ENCODE results near the gene SHCBP1L. TPM values are rescaled to one million over a fixed set of nuclear protein-coding genes. Genes with fewer than 3 reads are reported as not detected.

Gene SHCBP1L
- total RNA-seq, 1 donor from 2014 or later = under 0.01 TPM

DNA sequence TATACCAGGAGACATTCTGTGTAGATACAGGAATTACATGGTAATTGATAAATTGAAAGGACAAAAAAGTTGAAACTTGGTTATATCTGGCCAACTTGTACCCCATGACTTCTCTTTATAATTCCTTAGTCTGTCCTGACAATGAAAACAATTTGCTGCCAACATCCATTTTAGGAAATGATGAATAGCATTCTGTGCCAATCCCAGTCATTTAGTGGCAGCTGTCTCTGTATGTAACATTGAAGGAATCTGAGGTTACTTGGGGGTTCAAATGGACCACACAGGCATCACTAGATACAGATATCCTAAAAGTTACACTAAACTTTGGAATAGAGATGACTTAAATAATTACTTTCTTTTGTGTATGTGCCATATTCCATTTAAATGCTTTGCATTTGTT, 75.6 kb downstream of the SHCBP1L start:
- Histone ChIP-seq H3K9me3 (ENCODE audit: control insufficient read depth in 3 of 3, low read length in 3 of 3) (no peaks in the 10 kb centered on the region), H3K4me3 (ENCODE audit: low read length in 3 of 3) (no peak overlapping the region), H3K9ac (ENCODE audit: low read depth in 1 of 3, low read length in 3 of 3) (no peak overlapping the region), H3K4me1 (ENCODE audit: control insufficient read depth in 3 of 3, insufficient read depth in 3 of 3, low read length in 3 of 3) (no peaks in the 10 kb centered on the region), H3K36me3 (ENCODE audit: control insufficient read depth in 3 of 3, insufficient read depth in 3 of 3, low read length in 3 of 3) (peaks cover 63 to 98% (median 98%) of the 10 kb centered on the region in 3 donors), H3K27ac (ENCODE audit: low read depth, low read length) (no peak overlapping the region), H3K27me3 (ENCODE audit: control insufficient read depth in 3 of 3, insufficient read depth in 3 of 3, low read length in 3 of 3) (no peaks in the 10 kb centered on the region)

DNA sequence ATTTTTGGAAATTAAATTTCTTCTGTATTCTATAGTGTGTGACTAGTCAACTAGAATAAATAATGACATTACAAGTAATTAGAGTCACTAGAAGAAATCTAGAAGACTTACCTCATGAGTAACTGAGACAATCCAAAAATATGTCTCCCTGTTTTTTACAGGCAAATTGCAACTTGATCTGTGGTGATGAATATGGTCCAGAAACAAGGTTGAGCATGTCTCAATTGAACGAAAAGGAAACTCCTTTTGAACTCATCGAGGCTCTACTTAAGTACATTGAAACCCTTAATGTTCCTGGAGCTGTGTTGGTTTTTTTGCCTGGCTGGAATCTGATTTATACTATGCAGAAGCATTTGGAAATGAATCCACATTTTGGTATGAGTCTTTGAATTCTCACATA, 77.1 kb downstream of the SHCBP1L start:
- Histone ChIP-seq H3K36me3 (ENCODE audit: control insufficient read depth in 3 of 3, insufficient read depth in 3 of 3, low read length in 3 of 3) (peaks cover 55 to 96% (median 91%) of the 10 kb centered on the region in 3 donors), H3K4me1 (ENCODE audit: control insufficient read depth in 3 of 3, insufficient read depth in 3 of 3, low read length in 3 of 3) (no peaks in the 10 kb centered on the region), H3K9ac (ENCODE audit: low read depth in 1 of 3, low read length in 3 of 3) (no peak overlapping the region), H3K27me3 (ENCODE audit: control insufficient read depth in 3 of 3, insufficient read depth in 3 of 3, low read length in 3 of 3) (no peaks in the 10 kb centered on the region), H3K4me3 (ENCODE audit: low read length in 3 of 3) (no peak overlapping the region), H3K27ac (ENCODE audit: low read depth, low read length) (no peak overlapping the region), H3K9me3 (ENCODE audit: control insufficient read depth in 3 of 3, low read length in 3 of 3) (no peaks in the 10 kb centered on the region)

DNA sequence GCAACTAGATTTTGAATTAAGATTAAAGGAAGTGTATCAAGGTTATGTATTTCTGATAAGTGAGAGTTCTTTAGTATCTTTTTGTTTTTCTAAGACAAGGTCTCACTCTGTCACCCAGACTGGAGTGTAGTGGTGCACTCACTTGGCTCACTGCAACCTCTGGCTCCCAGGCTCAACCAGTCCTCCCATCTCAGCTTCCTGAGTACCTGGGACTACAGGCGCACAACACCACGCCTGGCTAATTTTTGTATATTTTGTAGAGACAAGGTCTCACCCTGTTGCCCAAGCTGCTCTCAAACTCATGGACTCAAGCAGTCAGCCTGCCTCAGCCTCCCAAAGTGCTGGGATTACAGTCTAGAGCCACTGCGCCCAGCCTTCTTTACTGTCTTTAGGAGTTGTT, 80.1 kb downstream of the SHCBP1L start:
- Histone ChIP-seq H3K27me3 (ENCODE audit: control insufficient read depth in 3 of 3, insufficient read depth in 3 of 3, low read length in 3 of 3) (no peaks in the 10 kb centered on the region), H3K4me1 (ENCODE audit: control insufficient read depth in 3 of 3, insufficient read depth in 3 of 3, low read length in 3 of 3) (no peaks in the 10 kb centered on the region), H3K4me3 (ENCODE audit: low read length in 3 of 3) (no peak overlapping the region), H3K9me3 (ENCODE audit: control insufficient read depth in 3 of 3, low read length in 3 of 3) (no peaks in the 10 kb centered on the region), H3K9ac (ENCODE audit: low read depth in 1 of 3, low read length in 3 of 3) (no peak overlapping the region), H3K36me3 (ENCODE audit: control insufficient read depth in 3 of 3, insufficient read depth in 3 of 3, low read length in 3 of 3) (peaks cover 42 to 95% (median 78%) of the 10 kb centered on the region in 3 donors), H3K27ac (ENCODE audit: low read depth, low read length) (no peak overlapping the region)

DNA sequence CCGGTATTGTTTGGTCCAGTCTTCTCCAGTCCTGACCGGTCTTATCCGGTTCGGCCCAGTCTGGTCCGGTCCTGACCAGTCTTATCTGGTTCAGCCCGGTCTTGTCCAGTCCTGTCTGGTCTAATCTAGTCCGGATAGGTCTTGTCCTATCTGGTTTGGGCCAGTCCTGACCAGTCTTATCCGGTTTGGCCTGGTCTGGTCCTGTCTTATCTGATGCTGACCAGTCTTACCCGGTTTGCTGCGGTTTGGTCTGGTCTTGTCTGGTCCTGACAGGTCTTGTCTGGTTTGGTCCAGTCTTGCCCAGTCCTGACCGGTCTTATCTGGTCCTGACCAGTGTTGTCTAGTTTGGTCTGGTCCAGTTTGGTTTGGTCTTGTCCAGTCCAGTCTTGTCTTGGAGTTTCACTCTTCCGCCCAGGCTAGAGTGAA, 83.7 kb downstream of the SHCBP1L start:
- H3K9ac ChIP-seq (ENCODE audit: low read depth in 1 of 3, low read length in 3 of 3) = no peak overlapping the region
- no peak overlapping the region for H3K4me3 ChIP-seq (ENCODE audit: low read length in 3 of 3)
- no peaks in the 10 kb centered on the region for H3K4me1 ChIP-seq (ENCODE audit: control insufficient read depth in 3 of 3, insufficient read depth in 3 of 3, low read length in 3 of 3)
- no peak overlapping the region for H3K27ac ChIP-seq (ENCODE audit: low read depth, low read length)
- no peaks in the 10 kb centered on the region for H3K27me3 ChIP-seq (ENCODE audit: control insufficient read depth in 3 of 3, insufficient read depth in 3 of 3, low read length in 3 of 3)
- no peaks in the 10 kb centered on the region for H3K9me3 ChIP-seq (ENCODE audit: control insufficient read depth in 3 of 3, low read length in 3 of 3)
- H3K36me3 ChIP-seq (ENCODE audit: control insufficient read depth in 3 of 3, insufficient read depth in 3 of 3, low read length in 3 of 3) = peaks cover 35 to 84% (median 76%) of the 10 kb centered on the region in 3 donors

DNA sequence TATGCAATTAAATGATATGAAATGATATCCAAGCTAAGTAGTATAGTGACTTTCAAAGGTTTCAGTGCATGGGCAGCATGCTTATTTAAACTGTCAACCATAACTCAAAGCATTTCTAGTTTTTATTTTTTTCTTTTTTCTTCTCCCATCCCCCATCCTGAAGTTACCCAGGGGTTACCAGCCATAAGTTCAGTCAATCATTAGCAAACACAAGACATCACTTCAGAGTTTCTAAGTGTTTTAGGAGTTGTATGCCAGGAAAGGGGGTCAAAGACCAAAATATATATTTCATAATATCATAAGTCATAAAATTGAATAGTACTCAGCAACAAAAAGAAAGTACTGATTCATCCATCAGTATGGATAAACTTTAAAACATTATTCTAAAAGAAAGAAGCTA, 85.1 kb downstream of the SHCBP1L start:
- H3K27ac ChIP-seq (ENCODE audit: low read depth, low read length) = no peak overlapping the region
- H3K4me1 ChIP-seq (ENCODE audit: control insufficient read depth in 3 of 3, insufficient read depth in 3 of 3, low read length in 3 of 3) = no peaks in the 10 kb centered on the region
- no peaks in the 10 kb centered on the region for H3K27me3 ChIP-seq (ENCODE audit: control insufficient read depth in 3 of 3, insufficient read depth in 3 of 3, low read length in 3 of 3)
- peaks cover 30 to 76% (median 67%) of the 10 kb centered on the region in 3 donors for H3K36me3 ChIP-seq (ENCODE audit: control insufficient read depth in 3 of 3, insufficient read depth in 3 of 3, low read length in 3 of 3)
- no peak overlapping the region for H3K4me3 ChIP-seq (ENCODE audit: low read length in 3 of 3)
- no peak overlapping the region for H3K9ac ChIP-seq (ENCODE audit: low read depth in 1 of 3, low read length in 3 of 3)
- H3K9me3 ChIP-seq (ENCODE audit: control insufficient read depth in 3 of 3, low read length in 3 of 3) = no peaks in the 10 kb centered on the region

DNA sequence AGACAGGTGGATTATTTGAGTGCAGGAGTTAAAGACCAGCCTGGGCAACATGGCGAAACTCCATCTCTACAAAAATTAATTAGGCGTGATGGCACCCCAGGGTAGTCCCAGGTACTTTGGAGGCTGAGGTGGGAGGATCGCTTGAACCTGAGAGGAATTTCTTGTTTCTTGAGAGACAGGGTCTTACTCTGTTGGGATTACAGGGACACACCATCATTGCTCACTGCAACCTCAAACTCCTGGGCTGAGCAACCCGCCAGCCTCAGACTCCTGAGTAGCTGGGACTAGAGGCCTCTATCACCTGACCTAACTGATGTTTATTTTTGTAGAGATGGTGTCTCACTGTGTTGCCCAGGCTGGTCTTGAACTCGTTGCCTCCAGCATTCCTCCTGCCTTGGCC, 89.0 kb downstream of the SHCBP1L start:
- Histone ChIP-seq H3K27me3 (ENCODE audit: control insufficient read depth in 3 of 3, insufficient read depth in 3 of 3, low read length in 3 of 3) (no peaks in the 10 kb centered on the region), H3K36me3 (ENCODE audit: control insufficient read depth in 3 of 3, insufficient read depth in 3 of 3, low read length in 3 of 3) (peaks cover 47 to 78% (median 76%) of the 10 kb centered on the region in 3 donors), H3K9ac (ENCODE audit: low read depth in 1 of 3, low read length in 3 of 3) (no peak overlapping the region), H3K9me3 (ENCODE audit: control insufficient read depth in 3 of 3, low read length in 3 of 3) (no peaks in the 10 kb centered on the region), H3K4me3 (ENCODE audit: low read length in 3 of 3) (no peak overlapping the region), H3K4me1 (ENCODE audit: control insufficient read depth in 3 of 3, insufficient read depth in 3 of 3, low read length in 3 of 3) (no peaks in the 10 kb centered on the region), H3K27ac (ENCODE audit: low read depth, low read length) (no peak overlapping the region)

DNA sequence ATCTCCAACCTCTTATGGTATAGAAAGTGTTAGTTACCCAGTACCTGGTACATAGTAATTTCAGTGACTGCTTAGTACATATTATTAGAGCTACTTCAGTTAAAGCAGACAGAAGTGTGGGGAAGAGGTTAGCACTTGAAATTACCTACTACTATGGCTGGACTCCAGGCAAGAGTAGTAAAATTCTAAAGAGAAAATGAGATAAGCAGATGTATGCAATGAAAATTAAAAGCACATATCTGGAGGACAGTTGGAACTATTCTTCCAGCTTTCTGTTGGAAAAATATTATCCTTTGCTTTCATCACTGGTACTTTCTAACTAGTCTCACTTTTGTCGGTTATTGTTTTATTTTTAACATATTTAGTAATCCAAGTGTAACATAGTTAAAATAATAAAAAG, 90.1 kb downstream of the SHCBP1L start:
- no peaks in the 10 kb centered on the region for H3K4me1 ChIP-seq (ENCODE audit: control insufficient read depth in 3 of 3, insufficient read depth in 3 of 3, low read length in 3 of 3)
- peaks cover 53 to 80% (median 79%) of the 10 kb centered on the region in 3 donors for H3K36me3 ChIP-seq (ENCODE audit: control insufficient read depth in 3 of 3, insufficient read depth in 3 of 3, low read length in 3 of 3)
- no peak overlapping the region for H3K27ac ChIP-seq (ENCODE audit: low read depth, low read length)
- no peaks in the 10 kb centered on the region for H3K9me3 ChIP-seq (ENCODE audit: control insufficient read depth in 3 of 3, low read length in 3 of 3)
- no peak overlapping the region for H3K9ac ChIP-seq (ENCODE audit: low read depth in 1 of 3, low read length in 3 of 3)
- no peak overlapping the region for H3K4me3 ChIP-seq (ENCODE audit: low read length in 3 of 3)
- H3K27me3 ChIP-seq (ENCODE audit: control insufficient read depth in 3 of 3, insufficient read depth in 3 of 3, low read length in 3 of 3) = no peaks in the 10 kb centered on the region

DNA sequence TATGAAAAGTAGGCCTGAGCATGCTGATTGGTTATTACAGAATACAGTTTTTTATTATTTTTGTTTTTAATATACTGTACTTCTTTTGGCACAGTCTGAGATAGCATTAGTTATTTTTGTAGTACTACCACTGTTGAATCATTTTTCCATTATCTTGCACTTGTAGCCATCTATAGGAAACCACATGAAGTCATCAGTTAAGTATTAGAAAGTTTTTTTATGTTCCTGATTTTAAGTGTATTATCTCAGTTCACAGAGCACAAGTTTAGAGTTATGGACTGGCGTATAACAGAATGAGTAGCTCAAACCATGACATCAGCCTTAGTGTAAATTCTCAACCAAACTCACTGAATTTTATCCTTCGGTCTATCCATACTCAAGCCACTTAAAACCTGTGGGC, 91.0 kb downstream of the SHCBP1L start:
- no peak overlapping the region for H3K27ac ChIP-seq (ENCODE audit: low read depth, low read length)
- no peak overlapping the region for H3K9ac ChIP-seq (ENCODE audit: low read depth in 1 of 3, low read length in 3 of 3)
- H3K9me3 ChIP-seq (ENCODE audit: control insufficient read depth in 3 of 3, low read length in 3 of 3) = no peaks in the 10 kb centered on the region
- no peaks in the 10 kb centered on the region for H3K27me3 ChIP-seq (ENCODE audit: control insufficient read depth in 3 of 3, insufficient read depth in 3 of 3, low read length in 3 of 3)
- peaks cover 55 to 80% (median 79%) of the 10 kb centered on the region in 3 donors for H3K36me3 ChIP-seq (ENCODE audit: control insufficient read depth in 3 of 3, insufficient read depth in 3 of 3, low read length in 3 of 3)
- H3K4me3 ChIP-seq (ENCODE audit: low read length in 3 of 3) = no peak overlapping the region
- no peaks in the 10 kb centered on the region for H3K4me1 ChIP-seq (ENCODE audit: control insufficient read depth in 3 of 3, insufficient read depth in 3 of 3, low read length in 3 of 3)

DNA sequence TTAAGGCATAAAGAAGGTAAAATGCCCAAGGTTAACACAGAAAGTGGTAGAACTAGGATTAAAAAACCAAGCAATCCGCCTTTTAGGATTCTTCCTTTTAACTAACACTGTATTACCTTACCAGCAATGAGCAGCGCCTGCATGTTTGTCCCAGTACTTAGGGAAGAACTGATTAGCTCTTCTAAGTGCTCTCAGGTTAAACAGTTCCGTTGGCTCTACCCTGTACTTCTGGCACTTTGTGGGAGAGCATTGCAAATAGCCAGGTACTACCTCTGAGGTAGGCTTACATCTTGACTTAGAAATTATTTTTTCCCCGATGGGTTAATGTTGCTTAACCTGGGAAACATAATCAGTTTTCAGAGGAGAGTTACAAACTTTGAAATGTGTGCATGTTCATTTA, 92.3 kb downstream of the SHCBP1L start:
- H3K27me3 ChIP-seq (ENCODE audit: control insufficient read depth in 3 of 3, insufficient read depth in 3 of 3, low read length in 3 of 3) = no peaks in the 10 kb centered on the region
- peaks cover 60 to 80% (median 80%) of the 10 kb centered on the region in 3 donors for H3K36me3 ChIP-seq (ENCODE audit: control insufficient read depth in 3 of 3, insufficient read depth in 3 of 3, low read length in 3 of 3)
- H3K9ac ChIP-seq (ENCODE audit: low read depth in 1 of 3, low read length in 3 of 3) = no peak overlapping the region
- no peaks in the 10 kb centered on the region for H3K9me3 ChIP-seq (ENCODE audit: control insufficient read depth in 3 of 3, low read length in 3 of 3)
- H3K27ac ChIP-seq (ENCODE audit: low read depth, low read length) = no peak overlapping the region
- H3K4me3 ChIP-seq (ENCODE audit: low read length in 3 of 3) = no peak overlapping the region
- no peaks in the 10 kb centered on the region for H3K4me1 ChIP-seq (ENCODE audit: control insufficient read depth in 3 of 3, insufficient read depth in 3 of 3, low read length in 3 of 3)

DNA sequence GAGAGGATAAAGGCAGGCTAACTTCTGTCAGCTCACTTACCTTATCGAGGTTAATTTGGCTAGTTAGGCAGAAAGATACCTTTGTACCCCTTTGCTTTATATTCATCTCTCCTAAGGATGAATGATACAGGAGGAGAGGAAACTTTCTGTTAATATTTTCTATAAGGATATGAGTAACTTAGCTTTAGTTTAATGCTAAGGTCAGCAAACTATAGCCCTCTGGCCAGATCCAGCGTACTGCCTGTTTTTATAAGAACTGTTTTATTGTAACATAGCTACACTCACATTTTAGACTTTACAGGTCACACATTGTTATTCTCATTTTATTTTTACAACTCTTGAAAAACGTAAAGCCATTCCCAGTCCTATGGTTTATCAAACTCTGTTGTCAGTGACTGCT, 95.8 kb downstream of the SHCBP1L start:
- H3K4me1 ChIP-seq (ENCODE audit: control insufficient read depth in 3 of 3, insufficient read depth in 3 of 3, low read length in 3 of 3) = no peaks in the 10 kb centered on the region
- H3K4me3 ChIP-seq (ENCODE audit: low read length in 3 of 3) = no peak overlapping the region
- no peak overlapping the region for H3K27ac ChIP-seq (ENCODE audit: low read depth, low read length)
- H3K9ac ChIP-seq (ENCODE audit: low read depth in 1 of 3, low read length in 3 of 3) = no peak overlapping the region
- H3K36me3 ChIP-seq (ENCODE audit: control insufficient read depth in 3 of 3, insufficient read depth in 3 of 3, low read length in 3 of 3) = peaks cover 67 to 95% (median 85%) of the 10 kb centered on the region in 3 donors
- no peaks in the 10 kb centered on the region for H3K9me3 ChIP-seq (ENCODE audit: control insufficient read depth in 3 of 3, low read length in 3 of 3)
- no peaks in the 10 kb centered on the region for H3K27me3 ChIP-seq (ENCODE audit: control insufficient read depth in 3 of 3, insufficient read depth in 3 of 3, low read length in 3 of 3)

DNA sequence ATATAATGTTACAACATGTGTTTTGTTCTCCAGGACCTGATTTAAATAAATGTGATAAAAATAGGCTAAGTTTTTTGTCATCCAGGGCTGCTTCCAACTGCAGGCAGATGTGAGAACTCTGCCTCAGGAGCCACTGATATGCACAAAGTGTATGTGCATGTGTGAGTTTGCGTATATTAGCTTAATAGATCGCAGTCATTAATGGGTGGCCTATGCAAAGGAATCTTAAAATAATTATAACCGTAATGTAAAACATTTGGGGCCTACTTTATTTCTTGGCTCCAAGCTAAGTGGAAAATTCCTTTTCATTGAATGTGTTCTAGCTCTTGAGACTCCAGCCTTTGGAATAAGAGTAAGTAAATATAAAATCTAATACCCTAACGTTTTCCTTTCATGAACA, 97.1 kb downstream of the SHCBP1L start:
- no peak overlapping the region for H3K9ac ChIP-seq (ENCODE audit: low read depth in 1 of 3, low read length in 3 of 3)
- no peaks in the 10 kb centered on the region for H3K27me3 ChIP-seq (ENCODE audit: control insufficient read depth in 3 of 3, insufficient read depth in 3 of 3, low read length in 3 of 3)
- no peak overlapping the region for H3K27ac ChIP-seq (ENCODE audit: low read depth, low read length)
- H3K4me1 ChIP-seq (ENCODE audit: control insufficient read depth in 3 of 3, insufficient read depth in 3 of 3, low read length in 3 of 3) = no peaks in the 10 kb centered on the region
- H3K4me3 ChIP-seq (ENCODE audit: low read length in 3 of 3) = no peak overlapping the region
- peaks cover 61 to 91% (median 84%) of the 10 kb centered on the region in 3 donors for H3K36me3 ChIP-seq (ENCODE audit: control insufficient read depth in 3 of 3, insufficient read depth in 3 of 3, low read length in 3 of 3)
- no peaks in the 10 kb centered on the region for H3K9me3 ChIP-seq (ENCODE audit: control insufficient read depth in 3 of 3, low read length in 3 of 3)
